Astrocyte (in vitro differentiated cells and primary cell): ENCODE results near the gene TFEB.

Experiments
- CTCF ChIP-seq: IDR thresholded peaks from 2 replicates; pipeline ENCODE4 v1.5.1; 2011; ENCODE audit warnings: low read depth, mild to moderate bottlenecking, inconsistent platforms, low read length, moderate library complexity; ENCODE audit not compliant: insufficient read depth
- EZH2 ChIP-seq: IDR thresholded peaks from 2 replicates; pipeline ENCODE4 v1.6.1; 2012; ENCODE audit warnings: mild to moderate bottlenecking, low read length, inconsistent platforms; ENCODE audit not compliant: insufficient read depth

- TF ChIP-seq CTCF: no peak
- TF ChIP-seq EZH2: peak; percentile 66
Observed at GRCh38 chr6:41638002-41638934, 97.1 kb downstream of the TFEB start, which contains the start of gene MDFI.
